ENCODE results near the gene TYR.
"Not testable (repeated sequence)": the region's sequence is repeated elsewhere in the genome, so short reads cannot be mapped to it uniquely, and the experiment has no call there.

The TYR gene

GRCh38 chr11:89273220-89273619 is 95.5 kb downstream of the TYR start:
- DNase-seq, result not testable (repeated sequence)

GRCh38 chr11:89275966-89276365 is 98.3 kb downstream of the TYR start:
- DNase-seq, result no peak

GRCh38 chr11:89279176-89279575 is 101.5 kb downstream of the TYR start:
- DNase-seq, result no peak

- not testable (repeated sequence) for DNase-seq
Observed at GRCh38 chr11:89281032-89281677, 103.5 kb downstream of the TYR start.

GRCh38 chr11:89286601-89287000 is 108.9 kb downstream of the TYR start:
- not testable (repeated sequence) for DNase-seq

- not testable (repeated sequence) for DNase-seq
Observed at GRCh38 chr11:89288004-89288403, 110.3 kb downstream of the TYR start.

- DNase-seq, result no peak
Observed at GRCh38 chr11:89293965-89294679, 116.4 kb downstream of the TYR start.

- not testable (repeated sequence) for DNase-seq
Observed at GRCh38 chr11:89295023-89295422, 117.3 kb downstream of the TYR start.

GRCh38 chr11:89303029-89303428 is 125.4 kb downstream of the TYR start:
- DNase-seq, result not testable (repeated sequence)

GRCh38 chr11:89308272-89308671 is 130.6 kb downstream of the TYR start:
- DNase-seq, result not testable (repeated sequence)

- not testable (repeated sequence) for DNase-seq
Observed at GRCh38 chr11:89309321-89309985, 131.8 kb downstream of the TYR start.

GRCh38 chr11:89310607-89311006 is 132.9 kb downstream of the TYR start:
- not testable (repeated sequence) for DNase-seq

GRCh38 chr11:89321401-89321800 is 143.7 kb downstream of the TYR start:
- no peak for DNase-seq

GRCh38 chr11:89327885-89328284 is 150.2 kb downstream of the TYR start:
- DNase-seq, result no peak

GRCh38 chr11:89331940-89332339 is 154.3 kb downstream of the TYR start:
- DNase-seq, result not testable (repeated sequence)

GRCh38 chr11:89333704-89334103 is 156.0 kb downstream of the TYR start:
- DNase-seq, result not testable (repeated sequence)

- not testable (repeated sequence) for DNase-seq
Observed at GRCh38 chr11:89337100-89337650, 159.5 kb downstream of the TYR start.

- DNase-seq, result not testable (repeated sequence)
Observed at GRCh38 chr11:89338073-89338472, 160.4 kb downstream of the TYR start.

- not testable (repeated sequence) for DNase-seq
Observed at GRCh38 chr11:89340450-89340849, 162.8 kb downstream of the TYR start.

- DNase-seq, result not testable (repeated sequence)
Observed at GRCh38 chr11:89342880-89343572, 165.4 kb downstream of the TYR start.
